Transverse colon (tissue), 4 donors: ENCODE measurements around the gene KRT14. TPM values are rescaled to one million over a fixed set of nuclear protein-coding genes. Genes with fewer than 3 reads are reported as not detected.

Experiments
- DNase-seq: peaks from one replicate; pipeline ENCODE4 v3.0.0-alpha.2; 2019
- H3K27ac ChIP-seq, 4 donors: fragments of 200-600 bp; sonication (generic); 2 replicates each; pipeline ENCODE4 v1.5.1; 2016 to 2018; ENCODE audit warnings: inconsistent platforms in 4 of 4
- H3K27me3 ChIP-seq: fragments of 200-600 bp; sonication (generic); 2 replicates; pipeline ENCODE4 v1.5.1; 2017; ENCODE audit warnings: inconsistent platforms
- H3K36me3 ChIP-seq, 4 donors: fragments of 200-600 bp; sonication (generic); 2 replicates each; pipeline ENCODE4 v1.5.1; 2017 to 2019; ENCODE audit warnings: inconsistent platforms in 4 of 4
- H3K4me1 ChIP-seq, 4 donors: fragments of 200-600 bp; sonication (generic); 2 replicates each; pipeline ENCODE4 v1.5.1; 2017 to 2020; ENCODE audit warnings: inconsistent platforms in 4 of 4
- H3K4me3 ChIP-seq, 4 donors: fragments of 200-600 bp; sonication (generic); 1 replicate in 1 of 4; 2 replicates in 3 of 4; pipeline versions ENCODE4 v1.5.1 to v1.6.1; 2017 to 2019; ENCODE audit warnings: inconsistent platforms in 4 of 4
- H3K9me3 ChIP-seq, 2 donors: fragments of 200-600 bp; sonication (generic); 2 replicates each; pipeline ENCODE4 v1.5.1; 2017 to 2019; ENCODE audit warnings: inconsistent platforms in 2 of 2
- EP300 ChIP-seq: sonication (generic); formaldehyde crosslinking; IDR thresholded peaks from one replicate; pipeline ENCODE4 v1.6.1; 2017; ENCODE audit warnings: antibody characterized with exemption, low read depth
- POLR2A ChIP-seq: fragments of 450-650 bp; IDR thresholded peaks from one replicate; pipeline ENCODE4 v1.6.1; 2016; ENCODE audit warnings: antibody characterized with exemption, mild to moderate bottlenecking, moderate library complexity
- POLR2AphosphoS5 ChIP-seq, 3 donors: sonication (generic); formaldehyde crosslinking; IDR thresholded peaks; one replicate each; pipeline ENCODE4 v1.6.1; 2016; ENCODE audit warnings: antibody characterized with exemption in 3 of 3
- WGBS, 2 donors: methylation state at CpG; one replicate each; pipeline ENCODE4 v1.1.5; 2018; ENCODE audit warnings: low coverage in 1 of 2; 5-methylcytosine and 5-hydroxymethylcytosine counted together
- in situ Hi-C, 4 donors: fragments of 200-750 bp; cut with MboI; loops; one replicate each; pipeline versions ENCODE4 v1.15.0 to v1.15.1; 2017; ENCODE audit warnings: low sequenced_read_pairs in 3 of 4, low pct_ligation_motif_present in 1 of 4, low pct_unique_long_range_greater_than_20kb in 1 of 4
- intact Hi-C: fragments of 100-400 bp; cut with DNase I; formaldehyde crosslinking; loops from one replicate; pipeline ENCODE4 v1.15.1; 2023; ENCODE audit warnings: low total_unique reads
- total RNA-seq, 4 donors: library from RNA; depleted of rRNA; stranded (reverse); fragments of >200 nt; gene quantifications; one replicate each; pipeline ENCODE4 v1.1.0, GENCODE V29; 2016
- TF ChIP-seq, protein P1 (sequence below), 5 experiments: fragments of 200-600 bp in 3 of 5; fragments of 450-650 bp in 2 of 5; sonication (generic) in 3 of 5; IDR thresholded peaks; 1 replicate in 2 of 5; 2 replicates in 3 of 5; pipeline ENCODE4 v1.5.1; 2016 to 2017; ENCODE audit warnings: antibody characterized with exemption in 5 of 5, inconsistent platforms in 3 of 5, mild to moderate bottlenecking in 2 of 5, moderate library complexity in 1 of 5

KRT14 gene
- total RNA-seq, 4 donors from 2014 or later = 0.32 to 0.68 TPM; not detected in 2

GRCh38 chr17:41547921-41548843 is 38.5 kb downstream of the KRT14 start:
- Histone ChIP-seq H3K9me3 (no peaks in the 10 kb centered on the region), H3K4me1 (peaks cover 6 to 48% (median 37%) of the 10 kb centered on the region in 4 donors), H3K27ac (peak overlapping the region; percentile 80 to 88 (median 84)), H3K36me3 (no peaks in the 10 kb centered on the region), H3K27me3 (no peaks in the 10 kb centered on the region), H3K4me3 (peak overlapping the region in 3 of 4 donors; percentile 12 to 37 (median 21))
- 20 to 31% methylated on average over 2 to 17 of the region's 23 CpGs for WGBS, 2 donors
- in situ Hi-C loops = loop anchor here in 3 of 4 donors (5.0 to 25.0 kb wide), 4 partner anchors 117 to 643 kb away; no protein-coding TSS in a partner anchor
- TF ChIP-seq POLR2AphosphoS5 (IDR thresholded peaks at IDR 0.05) (peak in 1 of 3 donors; percentile 24), EP300 (no peak), POLR2A (peak; percentile 8)
- TF ChIP-seq, protein P1, sequence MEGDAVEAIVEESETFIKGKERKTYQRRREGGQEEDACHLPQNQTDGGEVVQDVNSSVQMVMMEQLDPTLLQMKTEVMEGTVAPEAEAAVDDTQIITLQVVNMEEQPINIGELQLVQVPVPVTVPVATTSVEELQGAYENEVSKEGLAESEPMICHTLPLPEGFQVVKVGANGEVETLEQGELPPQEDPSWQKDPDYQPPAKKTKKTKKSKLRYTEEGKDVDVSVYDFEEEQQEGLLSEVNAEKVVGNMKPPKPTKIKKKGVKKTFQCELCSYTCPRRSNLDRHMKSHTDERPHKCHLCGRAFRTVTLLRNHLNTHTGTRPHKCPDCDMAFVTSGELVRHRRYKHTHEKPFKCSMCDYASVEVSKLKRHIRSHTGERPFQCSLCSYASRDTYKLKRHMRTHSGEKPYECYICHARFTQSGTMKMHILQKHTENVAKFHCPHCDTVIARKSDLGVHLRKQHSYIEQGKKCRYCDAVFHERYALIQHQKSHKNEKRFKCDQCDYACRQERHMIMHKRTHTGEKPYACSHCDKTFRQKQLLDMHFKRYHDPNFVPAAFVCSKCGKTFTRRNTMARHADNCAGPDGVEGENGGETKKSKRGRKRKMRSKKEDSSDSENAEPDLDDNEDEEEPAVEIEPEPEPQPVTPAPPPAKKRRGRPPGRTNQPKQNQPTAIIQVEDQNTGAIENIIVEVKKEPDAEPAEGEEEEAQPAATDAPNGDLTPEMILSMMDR (IDR thresholded peaks at IDR 0.05) = no peak
- DNase-seq = peak; percentile 68
- intact Hi-C loops = loop anchor here (5.0 kb wide), 2 partner anchors 99 to 114 kb away; no protein-coding TSS in a partner anchor

DNA sequence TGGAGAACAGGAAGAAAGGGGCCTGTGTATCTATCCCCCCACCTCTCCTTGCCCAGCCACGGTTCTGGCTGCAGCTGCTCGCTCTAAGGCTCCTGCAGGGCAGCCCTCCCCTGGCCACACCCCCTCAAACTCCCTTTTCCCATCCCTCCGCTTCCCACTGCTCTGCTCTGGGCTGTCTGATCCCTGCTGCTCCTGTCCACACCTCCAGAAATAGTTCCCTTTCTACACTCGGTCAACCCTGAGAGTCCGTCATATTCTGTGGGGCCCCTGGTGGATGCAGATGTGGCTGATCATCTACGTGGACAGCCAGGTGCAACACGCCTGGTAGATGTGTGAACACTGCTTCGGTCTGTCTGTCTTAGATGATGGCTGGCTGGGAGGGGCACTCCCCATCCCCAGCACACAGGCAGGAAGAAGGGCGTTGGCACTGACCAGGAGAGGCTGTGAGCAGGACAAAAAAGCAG is 39.3 kb downstream of the KRT14 start:
- in situ Hi-C loops (loop anchor here in 3 of 4 donors (5.0 to 25.0 kb wide), 4 partner anchors 117 to 643 kb away; no protein-coding TSS in a partner anchor), intact Hi-C loops (loop anchor here (5.0 kb wide), 2 partner anchors 100 to 115 kb away; no protein-coding TSS in a partner anchor)
- Histone ChIP-seq H3K36me3 (no peaks in the 10 kb centered on the region), H3K4me3 (no peak overlapping the region), H3K9me3 (no peaks in the 10 kb centered on the region), H3K27ac (peak overlapping the region; percentile 80 to 88 (median 84)), H3K4me1 (peaks cover 6 to 55% (median 42%) of the 10 kb centered on the region in 4 donors), H3K27me3 (no peaks in the 10 kb centered on the region)
- DNase-seq = no peak
- WGBS, 2 donors = 67% methylated on average over 9 of the region's 9 CpGs; no CpG with 5 or more reads in 1 of the 2 donors
- TF ChIP-seq EP300 (no peak), POLR2AphosphoS5 (IDR thresholded peaks at IDR 0.05) (no peak), POLR2A (no peak)
- TF ChIP-seq, protein P1 (IDR thresholded peaks at IDR 0.05) = no peak

GRCh38 chr17:41546819-41547218 is 39.9 kb downstream of the KRT14 start:
- Histone ChIP-seq H3K9me3 (no peaks in the 10 kb centered on the region), H3K4me3 (no peak overlapping the region), H3K27me3 (no peaks in the 10 kb centered on the region), H3K36me3 (no peaks in the 10 kb centered on the region), H3K27ac (no peak overlapping the region), H3K4me1 (peaks cover 6 to 61% (median 43%) of the 10 kb centered on the region in 4 donors)
- in situ Hi-C loops = loop anchor here in 3 of 4 donors (5.0 to 25.0 kb wide), 4 partner anchors 118 to 642 kb away; no protein-coding TSS in a partner anchor
- WGBS, 2 donors = 91 to 92% methylated on average over 2 to 3 of the region's 3 CpGs
- TF ChIP-seq, protein P1 (IDR thresholded peaks at IDR 0.05) = no peak
- TF ChIP-seq EP300 (no peak), POLR2AphosphoS5 (IDR thresholded peaks at IDR 0.05) (no peak), POLR2A (no peak)
- no peak for DNase-seq
- intact Hi-C loops = loop anchor here (5.0 kb wide), 2 partner anchors 100 to 115 kb away; no protein-coding TSS in a partner anchor
